Measurements from ENCODE around the gene ITK. TPM values are rescaled to one million over a fixed set of nuclear protein-coding genes. Genes with fewer than 3 reads are reported as not detected.

Gene ITK
- total and polyA plus RNA-seq, 2 of the 8 experiments (the other 6 are each of a cell fraction or from before 2014, with no cell fraction given) = 0.05 TPM; not detected in 1

DNA sequence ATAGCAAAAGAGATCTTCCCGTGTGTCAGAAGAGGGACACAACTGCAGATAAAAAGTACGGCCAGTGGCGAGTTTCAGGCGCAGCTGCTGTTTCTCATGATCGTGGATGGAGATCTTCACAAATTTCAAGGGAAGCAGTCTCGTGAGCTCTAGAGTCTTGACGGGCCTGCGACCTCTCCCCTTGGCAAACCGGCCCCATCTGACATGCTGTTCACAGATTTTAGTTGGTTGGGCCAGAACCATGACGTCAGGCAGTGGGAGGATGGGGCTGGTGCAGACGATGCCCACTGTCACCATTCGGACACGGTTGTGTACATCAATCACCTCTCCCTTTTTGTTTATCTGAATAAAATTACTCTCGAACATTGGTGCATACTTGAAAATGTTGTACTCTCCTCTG is 15.0 kb upstream of the ITK start:
- POLR2A ChIA-PET (ENCODE audit: partially characterized antibody) = no interaction called here
- Histone ChIP-seq H2AFZ (ENCODE audit: low read length) (no peak overlapping the region), H3K4ac (replicated peaks; ENCODE audit: insufficient read length, low read depth, low read length) (no peak overlapping the region), H3K4me1 (replicated peaks in 1 of 4; ENCODE audit: control insufficient read depth in 3 of 4, insufficient read depth in 4 of 4, low read length in 3 of 4) (no peaks in the 10 kb centered on the region), H3K56ac (replicated peaks; ENCODE audit: insufficient read length, low read depth, low read length) (no peak overlapping the region), H3K4me2 (ENCODE audit: insufficient read depth in 1 of 2, low read depth in 2 of 2, low read length in 2 of 2) (no peak overlapping the region), H3K36me3 (ENCODE audit: control insufficient read depth in 2 of 4, insufficient read depth in 4 of 4, low read length in 3 of 4) (no peaks in the 10 kb centered on the region), H2BK12ac (ENCODE audit: low read depth, low read length) (no peak overlapping the region), H4K8ac (ENCODE audit: extremely low read depth, insufficient read depth, low read length) (no peak overlapping the region), H3K23me2 (ENCODE audit: low read depth, low read length) (no peaks in the 10 kb centered on the region; the same call in 1 of the 2 replicates), H2BK15ac (ENCODE audit: low read length) (no peak overlapping the region), H3K23ac (ENCODE audit: insufficient read length) (no peak overlapping the region), H3K4me3 (ENCODE audit: extremely low read depth in 1 of 4, insufficient read depth in 2 of 4, low read depth in 3 of 4, low read length in 4 of 4) (no peak overlapping the region), H3K18ac (ENCODE audit: extremely low read depth, low read length) (no peak overlapping the region), H3K79me2 (ENCODE audit: control insufficient read depth in 1 of 2, insufficient read depth in 2 of 2, low read length in 2 of 2) (no peaks in the 10 kb centered on the region), H2BK20ac (ENCODE audit: low read length) (no peak overlapping the region), H4K91ac (replicated peaks; ENCODE audit: insufficient read length, low read length) (no peak overlapping the region), H3K9ac (replicated peaks in 1 of 4; ENCODE audit: extremely low read depth in 1 of 4, low read depth in 3 of 4, low read length in 3 of 4) (no peak overlapping the region), H3K9me3 (ENCODE audit: insufficient read depth in 2 of 2, low read depth in 1 of 2, low read length in 1 of 2) (no peaks in the 10 kb centered on the region), H4K5ac (ENCODE audit: insufficient read length, low read depth, low read length) (no peak overlapping the region), H2BK5ac (ENCODE audit: low read depth, low read length) (no peak overlapping the region), H2AK5ac (ENCODE audit: low read depth, low read length) (no peak overlapping the region), H4K20me1 (replicated peaks in 1 of 2; ENCODE audit: control insufficient read depth in 1 of 2, insufficient read depth in 2 of 2, low read length in 2 of 2) (no peaks in the 10 kb centered on the region), H3K27ac (ENCODE audit: low read depth, low read length) (no peak overlapping the region), H3K27me3 (replicated peaks in 1 of 4; ENCODE audit: control insufficient read depth in 3 of 4, extremely low read depth in 1 of 4, insufficient read depth in 3 of 4, low read length in 3 of 4) (no peaks in the 10 kb centered on the region), H3K14ac (ENCODE audit: insufficient read length) (no peak overlapping the region), H3K79me1 (ENCODE audit: low read depth, low read length) (no peaks in the 10 kb centered on the region), H2BK120ac (replicated peaks; ENCODE audit: low read depth, low read length) (no peak overlapping the region)
- 91% methylated on average over 14 of the region's 14 CpGs; no CpG with 5 or more reads in 1 of the 2 experiments for WGBS, 2 experiments (ENCODE audit: extremely low coverage in 1 of 2, insufficient coverage in 1 of 2, insufficient read length in 1 of 2, insufficient replicate concordance in 2 of 2, low coverage in 1 of 2, low lambda C conversion rate in 2 of 2, missing lambda C conversion rate in 1 of 2)
- DNase-seq (ENCODE audit: low read depth in 1 of 2, low spot score in 2 of 2) (no peak), FAIRE-seq (no peak)
- CTCF ChIA-PET (ENCODE audit: partially characterized antibody) = interaction anchor here (0.9 to 1.6 kb wide), 3 partner anchors 9 to 18 kb away, joined by 3 to 5 read pairs (median 4); no protein-coding TSS in a partner anchor
- TF ChIP-seq SP2 (IDR thresholded peaks at IDR 0.05; ENCODE audit: low read length) (no peak), FOSL1 (IDR thresholded peaks at IDR 0.05; ENCODE audit: insufficient read depth, low read depth, low read length) (no peak), SIN3A (conservative IDR thresholded peaks at IDR 0.05 in 1 of 2, IDR thresholded peaks at IDR 0.05 in 1 of 2; ENCODE audit: low read depth in 1 of 2, low read length in 2 of 2) (no peak), JUN (IDR thresholded peaks at IDR 0.05; ENCODE audit: low read depth, low read length) (no peak), KDM1A (IDR thresholded peaks at IDR 0.05; ENCODE audit: borderline replicate concordance, low read length) (no peak), CHD2 (IDR thresholded peaks at IDR 0.05; ENCODE audit: low read length) (no peak), RBBP5 (IDR thresholded peaks at IDR 0.05; ENCODE audit: borderline replicate concordance, low read depth, low read length) (no peak), SP4 (IDR thresholded peaks at IDR 0.05; ENCODE audit: low read length) (no peak), CBX8 (IDR thresholded peaks at IDR 0.05; ENCODE audit: borderline replicate concordance, low read depth, low read length) (no peak), POLR2AphosphoS5 (IDR thresholded peaks at IDR 0.05; ENCODE audit: low read depth, low read length) (no peak), KDM4A (IDR thresholded peaks at IDR 0.05; ENCODE audit: low read depth, low read length, severe bottlenecking) (no peak), MAFK (IDR thresholded peaks at IDR 0.05; ENCODE audit: low read depth, low read length) (no peak), ATF2 (IDR thresholded peaks at IDR 0.05; ENCODE audit: low read length) (no peak), SIRT6 (IDR thresholded peaks at IDR 0.05; ENCODE audit: low read length) (no peak)

All from H1 (cell line).